Measurements from ENCODE around the gene IRF2.

Gene IRF2

GRCh38 chr4:184464759-184465454 lies 9.4 kb downstream of the IRF2 start:
- TF ChIP-seq CTCF (IDR thresholded peaks at IDR 0.05; ENCODE audit: insufficient read depth, missing control alignments) = no peak
- DNase-seq (ENCODE audit: insufficient read length, low spot score) = no peak

GRCh38 chr4:184463856-184464255 lies 10.5 kb downstream of the IRF2 start:
- FAIRE-seq (no peak), DNase-seq (ENCODE audit: insufficient read length, low spot score) (no peak)
- TF ChIP-seq CTCF (IDR thresholded peaks at IDR 0.05; ENCODE audit: insufficient read depth, missing control alignments) = no peak

More at GRCh38 chr4:184464759-184465454, 9.4 kb downstream of the IRF2 start:
- no peak for FAIRE-seq

GRCh38 chr4:184463158-184463557 lies 11.2 kb downstream of the IRF2 start:
- TF ChIP-seq CTCF (IDR thresholded peaks at IDR 0.05; ENCODE audit: insufficient read depth, missing control alignments) = no peak
- FAIRE-seq (no peak), DNase-seq (ENCODE audit: insufficient read length, low spot score) (no peak)

GRCh38 chr4:184462724-184463123 lies 11.6 kb downstream of the IRF2 start:
- FAIRE-seq = no peak

GRCh38 chr4:184461711-184462441 lies 12.5 kb downstream of the IRF2 start:
- DNase-seq (ENCODE audit: insufficient read length, low spot score) = no peak
- FAIRE-seq = no peak
- no peak for TF ChIP-seq CTCF (IDR thresholded peaks at IDR 0.05; ENCODE audit: insufficient read depth, missing control alignments)

More at GRCh38 chr4:184462724-184463123, 11.6 kb downstream of the IRF2 start:
- TF ChIP-seq CTCF (IDR thresholded peaks at IDR 0.05; ENCODE audit: insufficient read depth, missing control alignments) = no peak
- DNase-seq (ENCODE audit: insufficient read length, low spot score) = no peak

- FAIRE-seq (no peak), DNase-seq (ENCODE audit: insufficient read length, low spot score) (no peak)
- no peak for TF ChIP-seq CTCF (IDR thresholded peaks at IDR 0.05; ENCODE audit: insufficient read depth, missing control alignments)
Measured at GRCh38 chr4:184460499-184461285, 13.7 kb downstream of the IRF2 start.
